GM18909 (cell line): ENCODE data around the gene TRH.

Experiments used
- ATAC-seq: cut with Tn5 transposase; IDR thresholded peaks from one replicate; pipeline ENCODE4 v1.9.1; 2021; ENCODE audit warnings: mild to moderate bottlenecking; ENCODE audit not compliant: unreplicated experiment, poor library complexity

The TRH gene

DNA sequence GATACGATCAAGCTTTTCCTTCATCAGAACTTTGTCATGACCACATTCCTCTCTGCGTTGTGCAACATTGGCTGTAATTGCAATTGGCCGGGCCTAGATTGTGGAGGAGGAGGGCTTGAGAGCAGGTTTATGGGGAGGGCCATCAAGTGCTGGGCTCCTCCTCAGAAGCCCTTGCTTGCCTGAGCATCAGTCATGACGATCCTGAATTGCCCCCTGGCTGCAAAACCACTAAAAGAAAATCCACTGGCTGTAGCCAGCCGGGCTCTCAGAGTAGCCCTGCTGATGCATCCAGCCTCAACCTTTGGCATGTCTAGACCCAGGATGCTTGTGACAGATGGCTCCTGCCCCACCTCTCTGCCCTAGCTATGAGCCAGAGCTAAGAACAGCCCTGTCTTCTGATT is 13.4 kb upstream of the TRH start:
- no peak for ATAC-seq

DNA sequence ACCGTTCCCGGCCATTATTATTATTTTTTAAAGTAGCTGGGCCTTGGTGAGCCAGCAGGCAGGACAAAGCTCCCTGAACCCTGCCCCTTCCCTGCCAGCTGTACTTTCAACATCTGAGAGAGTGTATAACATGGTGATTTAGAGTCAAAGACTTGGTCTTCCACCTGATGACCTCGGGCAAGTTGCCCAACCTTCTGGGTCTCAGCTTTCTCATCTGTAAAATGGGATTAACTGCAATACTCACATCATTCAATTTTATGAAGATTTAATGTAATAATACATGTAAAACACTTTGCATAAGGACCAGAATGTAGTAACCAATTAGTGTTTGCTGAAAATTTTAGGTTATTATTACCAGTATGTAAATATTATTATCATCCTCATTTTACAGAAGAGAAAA is 11.9 kb upstream of the TRH start:
- no peak for ATAC-seq

- no peak for ATAC-seq
Observed at GRCh38 chr3:129965937-129966336, 8.6 kb upstream of the TRH start.

GRCh38 chr3:129966876-129967275 is 7.6 kb upstream of the TRH start:
- no peak for ATAC-seq

DNA sequence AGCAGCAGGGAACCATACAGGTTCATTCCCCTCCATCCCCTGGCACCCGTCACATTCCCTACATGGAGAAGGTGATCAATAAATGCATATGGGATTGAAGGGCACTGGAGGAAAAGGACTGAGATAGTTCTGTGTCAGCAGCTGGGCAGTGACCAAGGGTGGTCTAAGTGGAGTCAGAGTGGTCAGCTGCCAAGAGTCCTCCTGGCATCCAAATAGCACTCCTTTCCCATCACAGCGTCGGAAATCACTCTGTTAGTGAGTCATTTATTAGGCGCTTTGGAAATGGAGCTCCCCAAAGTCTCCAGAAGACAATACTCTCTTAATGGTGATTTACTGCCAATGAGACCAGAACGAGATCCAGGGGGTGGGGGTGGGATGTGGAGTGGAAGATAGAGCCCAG is 6.8 kb upstream of the TRH start:
- ATAC-seq, result no peak

- ATAC-seq, result no peak
Observed at GRCh38 chr3:129971351-129972052, 3.0 kb upstream of the TRH start.

DNA sequence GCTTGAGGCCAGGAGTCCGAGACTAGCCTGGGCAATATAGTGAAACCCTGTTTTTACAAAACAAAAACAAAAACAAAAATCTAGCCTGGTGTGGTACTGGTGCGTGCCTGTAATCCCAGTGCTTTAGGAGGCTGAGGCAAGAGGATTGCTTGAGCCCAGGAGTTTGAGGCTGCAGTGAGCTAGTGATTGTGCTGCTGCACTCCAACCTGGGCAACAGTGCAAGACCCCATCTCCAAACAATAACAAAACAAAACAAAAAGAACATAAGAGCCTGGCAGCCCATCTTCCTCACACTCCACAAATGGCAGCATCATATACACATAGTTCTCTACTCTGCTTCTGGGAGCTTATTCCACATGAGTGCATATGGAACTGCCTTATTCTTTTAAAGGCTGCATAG is 2.2 kb upstream of the TRH start:
- no peak for ATAC-seq

DNA sequence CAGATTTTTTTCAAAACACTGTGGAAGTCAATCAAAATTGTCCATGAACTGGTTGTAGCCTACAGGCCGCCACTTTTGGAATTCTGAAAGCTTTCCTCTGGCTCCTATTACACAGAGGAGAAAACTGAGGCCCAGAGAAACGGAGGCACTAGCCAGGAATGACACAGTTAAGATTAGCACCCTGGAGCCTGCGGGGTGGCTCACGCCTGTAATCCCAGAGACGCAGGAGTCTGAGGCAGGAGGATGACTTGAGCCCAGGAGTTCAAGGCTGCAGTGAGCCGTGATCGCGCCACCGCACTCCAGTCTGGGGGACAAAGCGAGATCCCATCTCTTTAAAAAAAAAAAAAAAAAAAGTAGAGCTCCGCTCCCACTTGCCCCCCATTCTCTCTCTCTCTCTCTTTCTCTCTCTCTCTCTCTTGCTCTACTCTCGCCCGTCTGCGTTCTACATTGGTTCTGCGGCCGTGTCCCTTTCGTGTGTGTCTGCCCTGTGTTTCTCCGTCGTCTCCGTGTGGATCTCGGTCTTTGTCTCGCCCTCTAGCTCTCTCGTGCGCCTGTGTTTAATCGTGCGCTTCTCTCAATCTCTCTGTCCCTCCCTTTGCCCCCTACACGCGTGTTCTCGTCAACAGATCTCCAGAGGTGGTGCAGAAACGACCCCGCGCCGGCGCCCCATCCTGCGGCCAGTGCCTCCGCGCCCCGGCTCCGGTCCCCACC is 512 bp upstream of the TRH start:
- no peak for ATAC-seq

GRCh38 chr3:129974833-129975704 is 549 bp downstream of the TRH start:
- no peak for ATAC-seq

- no peak for ATAC-seq
Observed at GRCh38 chr3:129975705-129976048, 1.2 kb downstream of the TRH start.

GRCh38 chr3:129976286-129976685 is 1.8 kb downstream of the TRH start:
- ATAC-seq, result no peak

DNA sequence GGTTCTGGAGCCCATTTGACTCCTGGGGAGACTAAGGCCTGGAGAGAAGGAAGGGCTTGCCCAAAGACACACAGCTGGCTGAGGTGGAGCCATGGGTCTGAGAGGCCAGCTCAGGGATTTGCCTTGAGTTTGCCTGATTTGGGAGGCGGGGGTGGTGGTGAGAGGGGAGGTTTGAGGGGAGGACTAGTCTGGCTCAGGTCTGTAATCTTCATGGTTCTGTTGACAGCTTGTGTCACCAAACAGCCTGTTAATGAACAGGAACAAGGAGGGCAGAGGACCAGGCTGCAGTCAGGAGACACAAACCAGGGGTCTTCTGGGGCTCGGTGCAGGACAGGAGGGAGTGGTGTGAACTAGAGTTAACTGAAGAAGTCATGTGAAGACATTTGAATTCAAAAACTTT is 3.6 kb downstream of the TRH start:
- ATAC-seq, result no peak

GRCh38 chr3:129979905-129980304 is 5.4 kb downstream of the TRH start:
- ATAC-seq, result no peak

GRCh38 chr3:129983561-129983960 is 9.0 kb downstream of the TRH start:
- no peak for ATAC-seq

- no peak for ATAC-seq
Observed at GRCh38 chr3:129984125-129984524, 9.6 kb downstream of the TRH start.

- ATAC-seq, result no peak
Observed at GRCh38 chr3:129985113-129985512, 10.6 kb downstream of the TRH start.

DNA sequence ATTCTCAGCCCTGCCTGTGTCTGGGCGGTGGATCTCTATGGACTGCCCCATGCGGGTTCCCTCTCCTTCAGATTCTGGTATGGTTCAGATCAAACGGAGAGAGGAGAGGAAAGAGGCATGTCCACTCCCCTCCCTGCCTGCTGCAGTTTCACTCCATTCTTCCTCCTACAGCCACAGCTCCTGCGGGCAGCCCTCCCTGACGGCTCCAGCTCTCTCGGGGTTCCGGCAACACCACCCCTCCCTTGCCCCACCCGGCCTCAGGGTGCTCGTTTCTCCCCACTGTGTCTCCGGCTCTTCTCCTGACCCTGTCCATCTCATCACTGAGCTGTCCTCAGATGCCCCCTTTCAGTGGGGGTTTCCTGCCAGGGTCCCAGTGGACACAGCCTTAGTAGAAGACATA is 13.9 kb downstream of the TRH start:
- ATAC-seq, result no peak

DNA sequence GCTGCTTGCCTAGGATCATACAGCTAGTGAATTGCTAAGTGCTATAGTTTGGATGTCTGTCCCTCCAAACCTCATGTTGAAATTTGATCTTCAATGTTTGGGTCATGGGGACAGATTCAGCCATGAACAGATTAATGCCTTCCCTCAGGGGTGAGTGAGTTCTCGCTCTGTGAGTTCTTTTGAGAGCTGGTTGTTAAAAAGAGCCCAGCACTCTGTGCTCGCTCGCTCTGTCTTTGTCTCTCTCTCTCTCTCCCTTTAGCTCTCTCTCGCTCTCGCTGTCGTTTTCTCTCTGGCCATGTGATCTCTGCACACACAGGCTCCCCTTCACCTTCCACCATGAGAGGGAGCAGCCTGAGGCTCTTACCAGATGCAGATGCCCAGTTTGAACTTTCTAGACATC is 14.9 kb downstream of the TRH start:
- ATAC-seq, result no peak

DNA sequence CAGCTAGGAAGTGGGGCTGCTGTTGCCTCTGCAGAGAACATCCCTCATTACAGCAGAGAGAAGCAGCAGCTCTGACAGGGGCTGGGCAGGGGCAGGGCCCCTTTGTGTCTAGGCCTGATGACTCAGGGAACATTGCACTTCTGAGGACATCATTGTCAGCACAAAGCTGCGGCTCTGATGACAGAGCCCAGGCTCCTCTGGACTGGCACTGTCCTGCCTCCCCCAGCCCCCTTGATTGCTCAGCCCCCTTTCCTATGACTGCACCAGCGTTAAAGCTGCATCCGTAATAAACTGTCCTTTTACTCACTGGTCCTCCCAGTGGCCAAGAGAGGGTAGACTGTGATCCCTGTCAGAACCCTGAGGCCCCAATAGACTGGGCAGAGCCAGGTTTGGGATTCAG is 18.3 kb downstream of the TRH start:
- ATAC-seq, result no peak

- ATAC-seq, result no peak
Observed at GRCh38 chr3:129994883-129995559, 20.5 kb downstream of the TRH start.

DNA sequence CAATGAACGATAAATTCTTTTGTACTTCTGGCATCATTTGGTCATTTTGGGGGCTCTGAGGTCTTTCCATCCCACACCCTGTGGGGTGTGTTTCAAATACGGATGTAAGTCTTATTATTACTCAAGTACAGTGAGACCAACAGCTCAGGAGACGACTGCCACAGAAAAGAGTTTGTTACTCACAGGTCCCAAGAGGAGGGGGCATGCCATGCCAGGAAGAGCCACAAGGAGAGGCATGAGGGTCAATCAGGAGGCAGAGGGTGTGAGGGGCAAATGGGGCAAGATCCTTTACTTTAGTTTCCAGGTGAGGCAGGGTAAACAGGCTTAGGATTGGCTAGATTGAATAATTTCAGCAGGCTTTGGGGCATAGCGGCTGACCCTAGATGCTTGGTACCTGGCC is 21.6 kb downstream of the TRH start:
- no peak for ATAC-seq
